ENCODE measurements around the gene LAGE3.

The LAGE3 gene

DNA sequence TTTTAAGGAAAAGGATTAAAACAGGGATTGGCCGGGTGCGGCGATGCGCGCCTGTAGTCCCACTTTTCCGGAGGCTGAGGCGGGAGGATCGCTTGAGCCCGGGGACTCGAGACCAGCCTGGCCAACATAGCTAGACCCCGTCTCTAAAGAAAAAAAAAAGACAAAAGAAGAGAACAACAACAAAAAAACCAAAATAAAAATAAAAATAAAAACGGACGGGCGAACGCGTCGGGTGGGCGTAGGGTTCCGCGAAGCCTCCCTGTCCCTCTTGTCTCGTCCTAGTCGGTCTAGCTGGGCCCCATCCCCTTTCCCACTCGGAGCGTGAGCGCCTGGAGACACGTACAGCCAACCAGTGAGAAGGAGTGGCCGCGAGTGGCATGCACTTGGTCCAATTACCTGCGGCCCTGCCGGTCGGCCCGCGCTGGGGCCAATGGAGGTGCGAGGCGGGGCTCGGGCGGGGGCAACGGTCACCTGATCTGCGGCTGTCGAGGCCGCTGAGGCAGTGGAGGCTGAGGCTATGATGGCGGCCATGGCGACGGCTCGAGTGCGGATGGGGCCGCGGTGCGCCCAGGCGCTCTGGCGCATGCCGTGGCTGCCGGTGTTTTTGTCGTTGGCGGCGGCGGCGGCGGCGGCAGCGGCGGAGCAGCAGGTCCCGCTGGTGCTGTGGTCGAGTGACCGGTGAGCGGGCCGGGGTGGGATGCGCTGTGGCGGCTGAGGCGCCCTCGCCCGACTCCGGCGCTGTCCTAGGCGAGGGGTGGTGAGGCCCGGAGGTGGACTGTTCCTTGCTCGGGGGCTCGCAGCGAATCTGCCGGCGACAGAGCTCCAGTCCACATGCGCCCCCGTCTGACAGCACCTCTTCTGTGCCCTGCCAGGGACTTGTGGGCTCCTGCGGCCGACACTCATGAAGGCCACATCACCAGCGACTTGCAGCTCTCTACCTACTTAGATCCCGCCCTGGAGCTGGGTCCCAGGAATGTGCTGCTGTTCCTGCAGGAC is 50.6 kb downstream of the LAGE3 start, which contains the start of gene ATP6AP1 (continued):
- TF ChIP-seq, protein P1, sequence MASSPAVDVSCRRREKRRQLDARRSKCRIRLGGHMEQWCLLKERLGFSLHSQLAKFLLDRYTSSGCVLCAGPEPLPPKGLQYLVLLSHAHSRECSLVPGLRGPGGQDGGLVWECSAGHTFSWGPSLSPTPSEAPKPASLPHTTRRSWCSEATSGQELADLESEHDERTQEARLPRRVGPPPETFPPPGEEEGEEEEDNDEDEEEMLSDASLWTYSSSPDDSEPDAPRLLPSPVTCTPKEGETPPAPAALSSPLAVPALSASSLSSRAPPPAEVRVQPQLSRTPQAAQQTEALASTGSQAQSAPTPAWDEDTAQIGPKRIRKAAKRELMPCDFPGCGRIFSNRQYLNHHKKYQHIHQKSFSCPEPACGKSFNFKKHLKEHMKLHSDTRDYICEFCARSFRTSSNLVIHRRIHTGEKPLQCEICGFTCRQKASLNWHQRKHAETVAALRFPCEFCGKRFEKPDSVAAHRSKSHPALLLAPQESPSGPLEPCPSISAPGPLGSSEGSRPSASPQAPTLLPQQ (tag by site-specific recombination; IDR thresholded peaks at IDR 0.05) = peak; percentile 98
- TF ChIP-seq HOXD13 (CRISPR knock-in tag; IDR thresholded peaks at IDR 0.05; ENCODE audit: borderline replicate concordance) (0 out of 2 replicates have a peak, but pooled peaks have one; percentile 17), KLF1 (tag by site-specific recombination; IDR thresholded peaks at IDR 0.05) (peak; percentile 22; the same call in 1 of the 2 replicates), ZNF2 (tag by site-specific recombination; IDR thresholded peaks at IDR 0.05) (0 out of 2 replicates have a peak, but pooled peaks have one; percentile 57), YY2 (tag by site-specific recombination; IDR thresholded peaks at IDR 0.05) (peak; percentile 95), ZNF645 (tag by site-specific recombination; IDR thresholded peaks at IDR 0.05) (no peak), ZNF19 (tag by site-specific recombination; IDR thresholded peaks at IDR 0.05; ENCODE audit: low read depth) (no peak), SP7 (tag by site-specific recombination; IDR thresholded peaks at IDR 0.05) (peak; percentile 41), ZFP69B (tag by site-specific recombination; IDR thresholded peaks at IDR 0.05) (peak; percentile 96), ZFHX2 (tag by site-specific recombination; conservative IDR thresholded peaks at IDR 0.05) (peak; percentile 39; the same call in 1 of the 2 replicates), ZBTB26 (tag by site-specific recombination; optimal IDR thresholded peaks at IDR 0.05) (peak; percentile 54)

Measured in HEK293 (cell line).